A549 (cell line): ENCODE measurements around the gene BOC. TPM values are rescaled to one million over a fixed set of nuclear protein-coding genes. Genes with fewer than 3 reads are reported as not detected.

Experiments
- ATAC-seq, 2 experiments: fragments of 200-7000 bp in 1 of 2; fragments of >200 bp in 1 of 2; cut with Nextera tagmentation in 1 of 2; cut with Tn5 transposase in 1 of 2; 3 replicates each; pipeline versions ENCODE4 v1.8.0 to v1.9.1; 2018 to 2020; ENCODE audit warnings: mild to moderate bottlenecking in 1 of 2, moderate library complexity in 1 of 2
- CTCF ChIA-PET: fragments of 300-600 bp; sonication (Branson Sonifier 250); formaldehyde crosslinking; extraction: SDS; loops from one replicate; lab custom pipeline; 2021; ENCODE audit warnings: antibody characterized with exemption, inconsistent platforms; lab: Yijun Ruan, JAX
- POLR2A ChIA-PET: fragments of 350-600 bp; formaldehyde crosslinking; extraction: SDS; loops from one replicate; lab custom pipeline; 2021; ENCODE audit warnings: antibody characterized with exemption, inconsistent platforms; lab: Yijun Ruan, JAX
- DNase-seq, 2 experiments: peaks; one replicate each; pipeline versions ENCODE4 v3.0.0 to v3.0.0-alpha.2; 2011 to 2016; ENCODE audit warnings: low read depth in 1 of 2, low spot score in 1 of 2
- FAIRE-seq: peaks from 2 replicates; lab custom pipeline; 2011; peaks lifted over from hg19 to GRCh38; lab: Jason Lieb, UNC
- H3K27ac ChIP-seq, 2 experiments: fragments of >200 bp; sonication (Bioruptor Twin); formaldehyde crosslinking; 3 replicates each; pipeline ENCODE4 v1.5.1; 2016 to 2017
- H3K4me1 ChIP-seq: fragments of >200 bp; sonication (Bioruptor Twin); formaldehyde crosslinking; 3 replicates; pipeline ENCODE4 v1.6.1; 2016
- H3K4me2 ChIP-seq: fragments of >200 bp; sonication (Bioruptor Twin); formaldehyde crosslinking; 3 replicates; pipeline ENCODE4 v1.6.1; 2016
- H3K4me3 ChIP-seq: fragments of >200 bp; sonication (Bioruptor Twin); formaldehyde crosslinking; 3 replicates; pipeline ENCODE4 v1.5.1; 2016
- H3K9me3 ChIP-seq: fragments of >200 bp; sonication (Bioruptor Twin); formaldehyde crosslinking; 3 replicates; pipeline ENCODE4 v1.6.1; 2016
- BCL3 ChIP-seq: fragments of >200 bp; sonication (Bioruptor Twin); formaldehyde crosslinking; IDR thresholded peaks from 3 replicates; pipeline ENCODE4 v1.6.1; 2016
- CBX8 ChIP-seq: fragments of 200-600 bp; sonication (generic); IDR thresholded peaks from 2 replicates; pipeline ENCODE4 v1.6.1; 2016
- CEBPB ChIP-seq, 2 experiments: fragments of >200 bp in 1 of 2; sonication (Bioruptor Twin) in 1 of 2; formaldehyde crosslinking in 1 of 2; IDR thresholded peaks; 2 replicates each; pipeline ENCODE4 v1.6.1; 2012 to 2016
- E2F6 ChIP-seq: IDR thresholded peaks from 2 replicates; pipeline ENCODE4 v1.6.1; 2012; ENCODE audit warnings: low read depth, borderline replicate concordance
- ELK1 ChIP-seq: fragments of 150-350 bp; IDR thresholded peaks from 2 replicates; pipeline ENCODE4 v1.6.1; 2014; ENCODE audit warnings: low read depth, mild to moderate bottlenecking, low read length
- EP300 ChIP-seq, 2 experiments: fragments of >200 bp; sonication (Bioruptor Twin); formaldehyde crosslinking; IDR thresholded peaks; 2 replicates in 1 of 2; 3 replicates in 1 of 2; pipeline ENCODE4 v1.6.1; 2016 to 2017
- ESRRA ChIP-seq: fragments of 150-350 bp; IDR thresholded peaks from 2 replicates; pipeline ENCODE4 v1.6.1; 2014; ENCODE audit warnings: mild to moderate bottlenecking, low read length, borderline replicate concordance
- FOXS1 ChIP-seq: fragments of 250-450 bp; sonication (Bioruptor Pico); IDR thresholded peaks from 2 replicates; pipeline ENCODE4 v1.5.0; 2020; ENCODE audit warnings: mild to moderate bottlenecking, moderate library complexity
- HDAC2 ChIP-seq: fragments of 200-600 bp; sonication (generic); IDR thresholded peaks from 2 replicates; pipeline ENCODE4 v1.6.1; 2016
- HEYL ChIP-seq: fragments of 250-450 bp; sonication (Bioruptor Pico); IDR thresholded peaks from 2 replicates; pipeline ENCODE4 v1.8.0; 2021; ENCODE audit warnings: mild to moderate bottlenecking, moderate library complexity
- HMGXB4 ChIP-seq: fragments of 250-450 bp; sonication (Bioruptor Pico); IDR thresholded peaks from 2 replicates; pipeline ENCODE4 v1.5.0; 2021; ENCODE audit warnings: mild to moderate bottlenecking, moderate library complexity, borderline replicate concordance
- HOXB13 ChIP-seq: fragments of 250-450 bp; sonication (Bioruptor Pico); IDR thresholded peaks from 2 replicates; pipeline ENCODE4 v1.5.0; 2020; ENCODE audit warnings: low read depth, mild to moderate bottlenecking, moderate library complexity
- JUN ChIP-seq, 2 experiments: fragments of >200 bp; sonication (Bioruptor Twin); formaldehyde crosslinking; IDR thresholded peaks; 2 replicates in 1 of 2; 3 replicates in 1 of 2; pipeline ENCODE4 v1.6.1; 2016 to 2017
- JUNB ChIP-seq: fragments of >200 bp; sonication (Bioruptor Twin); formaldehyde crosslinking; IDR thresholded peaks from 2 replicates; pipeline ENCODE4 v1.6.1; 2016
- KDM1A ChIP-seq: fragments of 200-600 bp; sonication (generic); IDR thresholded peaks from 2 replicates; pipeline ENCODE4 v1.6.1; 2016; ENCODE audit warnings: low read depth, mild to moderate bottlenecking
- KDM5A ChIP-seq: fragments of 200-600 bp; sonication (generic); IDR thresholded peaks from 2 replicates; pipeline ENCODE4 v1.6.1; 2016; ENCODE audit warnings: antibody characterized with exemption, mild to moderate bottlenecking
- MAFK ChIP-seq: fragments of 450-650 bp; IDR thresholded peaks from 2 replicates; pipeline ENCODE4 v1.6.1; 2014; ENCODE audit not compliant: partially characterized antibody
- MAX ChIP-seq: IDR thresholded peaks from 2 replicates; pipeline ENCODE4 v1.6.1; 2012
- MYC ChIP-seq: IDR thresholded peaks from 2 replicates; pipeline ENCODE4 v1.6.1; 2012; ENCODE audit warnings: mild to moderate bottlenecking, inconsistent platforms, low read length, improper control_type of control experiment, borderline replicate concordance
- NPAS2 ChIP-seq: fragments of 250-450 bp; sonication (Bioruptor Pico); IDR thresholded peaks from 2 replicates; pipeline ENCODE4 v1.8.0; 2022; ENCODE audit warnings: mild to moderate bottlenecking, moderate library complexity, borderline replicate concordance
- NR3C1 ChIP-seq: fragments of >200 bp; sonication (Bioruptor Twin); formaldehyde crosslinking; IDR thresholded peaks from 3 replicates; pipeline ENCODE4 v1.6.1; 2017
- RAD21 ChIP-seq, 2 experiments: fragments of >200 bp in 1 of 2; sonication (Bioruptor Twin) in 1 of 2; formaldehyde crosslinking in 1 of 2; IDR thresholded peaks in 1 of 2; conservative IDR thresholded peaks in 1 of 2; 2 replicates in 1 of 2; 3 replicates in 1 of 2; pipeline ENCODE4 v1.6.1; 2012 to 2018; ENCODE audit warnings: inconsistent platforms in 1 of 2
- RCOR1 ChIP-seq: fragments of 150-350 bp; IDR thresholded peaks from 2 replicates; pipeline ENCODE4 v1.6.1; 2014; ENCODE audit warnings: antibody characterized with exemption, low read length, low read depth
- RFX5 ChIP-seq: fragments of 450-650 bp; IDR thresholded peaks from 2 replicates; pipeline ENCODE4 v1.7.1; 2014; ENCODE audit warnings: antibody characterized with exemption, mild to moderate bottlenecking, moderate library complexity
- RNF2 ChIP-seq: fragments of 200-600 bp; sonication (generic); IDR thresholded peaks from 2 replicates; pipeline ENCODE4 v1.6.1; 2016; ENCODE audit warnings: low read depth, mild to moderate bottlenecking, antibody characterized with exemption, moderate library complexity, borderline replicate concordance
- SMC3 ChIP-seq: fragments of >200 bp; sonication (Bioruptor Twin); formaldehyde crosslinking; IDR thresholded peaks from 3 replicates; pipeline ENCODE4 v1.6.1; 2018; ENCODE audit warnings: inconsistent platforms
- SREBF2 ChIP-seq: fragments of 450-650 bp; IDR thresholded peaks from 2 replicates; pipeline ENCODE4 v1.6.1; 2014; ENCODE audit warnings: mild to moderate bottlenecking, moderate library complexity
- ZC3H11A ChIP-seq: fragments of 450-650 bp; IDR thresholded peaks from 2 replicates; pipeline ENCODE4 v1.6.1; 2014; ENCODE audit warnings: antibody characterized with exemption, mild to moderate bottlenecking
- ZFP36 ChIP-seq: fragments of 450-650 bp; IDR thresholded peaks from 2 replicates; pipeline ENCODE4 v1.6.1; 2014; ENCODE audit warnings: borderline replicate concordance; ENCODE audit not compliant: partially characterized antibody
- ZNF302 ChIP-seq: fragments of 250-450 bp; sonication (Bioruptor Pico); IDR thresholded peaks from 2 replicates; pipeline ENCODE4 v1.9.0; 2021; ENCODE audit warnings: inconsistent platforms, mild to moderate bottlenecking, moderate library complexity
- ZSCAN20 ChIP-seq: fragments of 250-450 bp; sonication (Bioruptor Pico); IDR thresholded peaks from 2 replicates; pipeline ENCODE4 v1.8.0; 2022; ENCODE audit warnings: mild to moderate bottlenecking, moderate library complexity
- WGBS: methylation state at CpG from one replicate; pipeline ENCODE4 v1.1.6; 2017; ENCODE audit errors: missing lambda C conversion rate; 5-methylcytosine and 5-hydroxymethylcytosine counted together
- polyA plus RNA-seq, 4 experiments: library from polyadenylated mRNA; depleted of rRNA in 3 of 4; stranded (reverse); fragments of >200 nt; fragmentation: RNase III in 1 of 4; extraction: RNeasy Plus Mini Kit Qiagen cat#74134 plus additional on column Dnase treatment in 1 of 4; gene quantifications; 2 replicates in 3 of 4; 3 replicates in 1 of 4; pipeline ENCODE4 v1.2.3, GENCODE V29; 2011 to 2017

BOC gene
- polyA plus RNA-seq, 2 of the 4 experiments (the other 2 are of a cell fraction), result 4.0 TPM

GRCh38 chr3:113174304-113174703 is 37.1 kb upstream of the BOC start:
- Histone ChIP-seq H3K4me1 (no peaks in the 10 kb centered on the region), H3K27ac (no peak overlapping the region), H3K4me3 (no peak overlapping the region), H3K9me3 (0 out of 3 replicates have a peak, but pooled peaks cover 9% of the 10 kb centered on the region), H3K4me2 (no peak overlapping the region)
- no peak for FAIRE-seq
- ChIA-PET POLR2A (no interaction called here), CTCF (interaction anchor here (1.5 kb wide), 1 partner anchor 41 kb away, joined by 3 read pairs; no protein-coding TSS in a partner anchor)
- TF ChIP-seq E2F6, result no peak
- no peak for TF ChIP-seq RAD21 (conservative IDR thresholded peaks at IDR 0.05 in 1 of 2, IDR thresholded peaks at IDR 0.05 in 1 of 2)
- no peak for TF ChIP-seq KDM1A
- TF ChIP-seq JUNB, result no peak
- TF ChIP-seq SMC3, result no peak
- no peak for TF ChIP-seq NR3C1
- TF ChIP-seq CEBPB (IDR thresholded peaks at IDR 0.05), result no peak
- TF ChIP-seq MAFK, result no peak
- no peak for TF ChIP-seq ELK1
- no peak for TF ChIP-seq EP300 (IDR thresholded peaks at IDR 0.05)
- no peak for TF ChIP-seq HEYL (CRISPR knock-in tag)
- TF ChIP-seq SREBF2, result no peak
- TF ChIP-seq RCOR1, result no peak
- TF ChIP-seq RNF2, result no peak
- no peak for TF ChIP-seq ESRRA
- TF ChIP-seq ZC3H11A, result no peak
- TF ChIP-seq RFX5, result no peak
- TF ChIP-seq ZNF302, result no peak
- ATAC-seq, result no peak
- DNase-seq, result no peak
- 21% methylated on average over 1 of the region's 1 CpG for WGBS

GRCh38 chr3:113174801-113175485 is 36.4 kb upstream of the BOC start:
- Histone ChIP-seq H3K4me2 (no peak overlapping the region), H3K4me1 (no peaks in the 10 kb centered on the region), H3K9me3 (0 out of 3 replicates have a peak, but pooled peaks cover 9% of the 10 kb centered on the region), H3K4me3 (no peak overlapping the region), H3K27ac (no peak overlapping the region)
- CTCF ChIA-PET, result interaction anchor here (1.5 kb wide), 1 partner anchor 41 kb away, joined by 3 read pairs; no protein-coding TSS in a partner anchor
- POLR2A ChIA-PET, result no interaction called here
- TF ChIP-seq HOXB13 (CRISPR knock-in tag) (no peak), ZSCAN20 (no peak), KDM5A (no peak), FOXS1 (CRISPR knock-in tag) (no peak), EP300 (IDR thresholded peaks at IDR 0.05) (no peak), CBX8 (no peak), NPAS2 (CRISPR knock-in tag) (no peak), HDAC2 (no peak), MYC (no peak), HMGXB4 (no peak), MAX (no peak), JUN (IDR thresholded peaks at IDR 0.05) (no peak), BCL3 (no peak), ZFP36 (no peak), ZC3H11A (no peak)
- DNase-seq (no peak), ATAC-seq (no peak), FAIRE-seq (no peak)
- WGBS, result 58% methylated on average over 7 of the region's 7 CpGs
